ENCODE measurements around the gene NGF. TPM values are rescaled to one million over a fixed set of nuclear protein-coding genes. Genes with fewer than 3 reads are reported as not detected.

The NGF gene
- total and polyA plus RNA-seq, 12 donors: 0.55 to 6.9 (median 1.5) TPM

- no peak for DNase-seq
- no peaks in the 10 kb centered on the region for H3K4me1 ChIP-seq (replicated peaks in 1 of 2)
- no peak for TF ChIP-seq POLR2A (IDR thresholded peaks at IDR 0.05)
- no peak for TF ChIP-seq CTCF (IDR thresholded peaks at IDR 0.05)
- intact Hi-C loops (cut with DNase I): no loop called here
- H3K27me3 ChIP-seq: no peaks in the 10 kb centered on the region
- no peaks in the 10 kb centered on the region for H3K9me3 ChIP-seq (replicated peaks in 1 of 3)
- H3K27ac ChIP-seq: no peak overlapping the region
- 92 to 98% (median 94%) methylated on average over 2 of the region's 2 CpGs for WGBS, 4 donors
- no peaks in the 10 kb centered on the region for H3K36me3 ChIP-seq (replicated peaks in 1 of 2)
- no peak overlapping the region for H3K4me3 ChIP-seq
Measured at GRCh38 chr1:115303364-115303763, 34.7 kb downstream of the NGF start.

GRCh38 chr1:115302390-115302961 is 35.6 kb downstream of the NGF start:
- Histone ChIP-seq H3K36me3 (replicated peaks in 1 of 2) (no peaks in the 10 kb centered on the region), H3K4me3 (no peak overlapping the region), H3K9me3 (replicated peaks in 1 of 3) (no peaks in the 10 kb centered on the region), H3K4me1 (replicated peaks in 1 of 2) (no peaks in the 10 kb centered on the region), H3K27me3 (no peaks in the 10 kb centered on the region), H3K27ac (no peak overlapping the region)
- TF ChIP-seq CTCF (IDR thresholded peaks at IDR 0.05) (no peak), POLR2A (IDR thresholded peaks at IDR 0.05) (no peak)
- WGBS, 4 donors: 65 to 77% (median 70%) methylated on average over 9 of the region's 9 CpGs
- intact Hi-C loops (cut with DNase I): no loop called here
- no peak for DNase-seq

GRCh38 chr1:115301438-115302020 is 36.5 kb downstream of the NGF start:
- Histone ChIP-seq H3K36me3 (replicated peaks in 1 of 2) (no peaks in the 10 kb centered on the region), H3K4me1 (replicated peaks in 1 of 2) (no peaks in the 10 kb centered on the region), H3K9me3 (replicated peaks in 1 of 3) (no peaks in the 10 kb centered on the region), H3K27me3 (no peaks in the 10 kb centered on the region), H3K4me3 (no peak overlapping the region), H3K27ac (no peak overlapping the region)
- 71 to 81% (median 77%) methylated on average over 8 of the region's 8 CpGs for whole genome bisulfite sequencing, 4 donors
- DNase-seq: no peak
- intact Hi-C loops (cut with DNase I): no loop called here
- no peak for TF ChIP-seq POLR2A (IDR thresholded peaks at IDR 0.05)

GRCh38 chr1:115300087-115300876 is 37.8 kb downstream of the NGF start:
- DNase-seq: no peak
- intact Hi-C loops (cut with DNase I): no loop called here
- TF ChIP-seq POLR2A (IDR thresholded peaks at IDR 0.05): no peak
- no peak for TF ChIP-seq CTCF (IDR thresholded peaks at IDR 0.05)
- no peaks in the 10 kb centered on the region for H3K36me3 ChIP-seq (replicated peaks in 1 of 2)
- no peaks in the 10 kb centered on the region for H3K4me1 ChIP-seq (replicated peaks in 1 of 2)
- no peaks in the 10 kb centered on the region for H3K27me3 ChIP-seq
- no peaks in the 10 kb centered on the region for H3K9me3 ChIP-seq (replicated peaks in 1 of 3)
- H3K27ac ChIP-seq: no peak overlapping the region
- 66 to 75% (median 71%) methylated on average over 8 of the region's 8 CpGs for WGBS, 4 donors
- no peak overlapping the region for H3K4me3 ChIP-seq

Data from adrenal gland (tissue), 12 donors.